Measurements from ENCODE around the gene NPVF. TPM values are rescaled to one million over a fixed set of nuclear protein-coding genes. Genes with fewer than 3 reads are reported as not detected.

The NPVF gene
- total RNA-seq, 2 experiments from 2014 or later: not detected

- no peaks in the 10 kb centered on the region for H3K27me3 Mint-ChIP-seq
- H3K4me1 Mint-ChIP-seq (ENCODE audit: low read depth): peaks cover 14% of the 10 kb centered on the region
- intact Hi-C loops (cut with micrococcal nuclease): no loop called here
- POLR2A ChIA-PET: interaction anchor here (1.5 kb wide), 1 partner anchor 56 kb away, joined by 4 read pairs; the partner anchor contains the start of gene CYCS
- ATAC-seq (no peak), DNase-seq (no peak)
- H3K36me3 Mint-ChIP-seq (ENCODE audit: low read depth): peaks cover 2% of the 10 kb centered on the region
- H3K9me3 Mint-ChIP-seq: no peaks in the 10 kb centered on the region
- H3K4me3 Mint-ChIP-seq: peak overlapping the region; percentile 80
- CTCF ChIA-PET: interaction anchor here (0.7 to 1.2 kb wide), 8 partner anchors 10 to 56 kb away, joined by 3 to 10 read pairs (median 5); partner anchors contain the start of gene CYCS
- peak overlapping the region; percentile 92 for H3K27ac Mint-ChIP-seq
- TF ChIP-seq CTCF (IDR thresholded peaks at IDR 0.05): no peak
Measured at GRCh38 chr7:25180946-25181345, 47.3 kb downstream of the NPVF start.

GRCh38 chr7:25180592-25180923 lies 47.7 kb downstream of the NPVF start:
- CTCF ChIA-PET: interaction anchor here (0.7 to 1.2 kb wide), 8 partner anchors 9 to 55 kb away, joined by 3 to 10 read pairs (median 5); partner anchors contain the start of gene CYCS
- H3K27me3 Mint-ChIP-seq: no peaks in the 10 kb centered on the region
- peak; percentile 40 for ATAC-seq
- intact Hi-C loops (cut with micrococcal nuclease): no loop called here
- peak overlapping the region; percentile 92 for H3K27ac Mint-ChIP-seq
- no peak for DNase-seq
- H3K9me3 Mint-ChIP-seq: no peaks in the 10 kb centered on the region
- TF ChIP-seq CTCF (IDR thresholded peaks at IDR 0.05): no peak
- POLR2A ChIA-PET: interaction anchor here (1.5 kb wide), 1 partner anchor 55 kb away, joined by 4 read pairs; the partner anchor contains the start of gene CYCS
- H3K36me3 Mint-ChIP-seq (ENCODE audit: low read depth): peaks cover 2% of the 10 kb centered on the region
- H3K4me1 Mint-ChIP-seq (ENCODE audit: low read depth): peaks cover 14% of the 10 kb centered on the region
- H3K4me3 Mint-ChIP-seq: peak overlapping the region; percentile 80

GRCh38 chr7:25179771-25180591 lies 48.3 kb downstream of the NPVF start:
- Mint-ChIP-seq H3K27ac (peak overlapping the region; percentile 92), H3K4me3 (peak overlapping the region; percentile 80), H3K9me3 (no peaks in the 10 kb centered on the region), H3K4me1 (ENCODE audit: low read depth) (peaks cover 14% of the 10 kb centered on the region), H3K36me3 (ENCODE audit: low read depth) (peaks cover 2% of the 10 kb centered on the region), H3K27me3 (no peaks in the 10 kb centered on the region)
- peak; percentile 85 for TF ChIP-seq CTCF (IDR thresholded peaks at IDR 0.05)
- ATAC-seq: peak; percentile 99
- POLR2A ChIA-PET: interaction anchor here (1.2 to 1.5 kb wide), 2 partner anchors 55 to 66 kb away, joined by 3 to 4 read pairs; partner anchors contain the start of gene CYCS
- intact Hi-C loops (cut with micrococcal nuclease): no loop called here
- CTCF ChIA-PET: interaction anchor here (0.7 to 1.2 kb wide), 9 partner anchors 9 to 55 kb away, joined by 3 to 10 read pairs (median 4); partner anchors contain the start of gene CYCS
- DNase-seq: peak; percentile 96

GRCh38 chr7:25179325-25179724 lies 49.0 kb downstream of the NPVF start:
- ChIA-PET POLR2A (interaction anchor here (1.2 to 1.5 kb wide), 2 partner anchors 54 to 66 kb away, joined by 3 to 4 read pairs; partner anchors contain the start of gene CYCS), CTCF (interaction anchor here (0.7 kb wide), 1 partner anchor 19 kb away, joined by 3 read pairs; no protein-coding TSS in a partner anchor)
- Mint-ChIP-seq H3K36me3 (ENCODE audit: low read depth) (peaks cover 2% of the 10 kb centered on the region), H3K4me1 (ENCODE audit: low read depth) (peaks cover 14% of the 10 kb centered on the region), H3K27me3 (no peaks in the 10 kb centered on the region), H3K27ac (peak overlapping the region; percentile 75), H3K9me3 (no peaks in the 10 kb centered on the region), H3K4me3 (peak overlapping the region; percentile 80)
- no peak for TF ChIP-seq CTCF (IDR thresholded peaks at IDR 0.05)
- intact Hi-C loops (cut with micrococcal nuclease): no loop called here
- ATAC-seq (no peak), DNase-seq (no peak)

Other genes starting within 250 kb of the NPVF start
- gene OSBPL3, start 248.3 kb downstream of the NPVF start, total RNA-seq: 10 to 100 TPM; 44.6 to 45.7 TPM
- gene CYCS, start 103.2 kb downstream of the NPVF start, total RNA-seq: 100 to 1,000 TPM; 266 TPM

Data from activated CD8-positive, alpha-beta T cell treated with anti-CD3 and anti-CD28 coated beads for 36 hours (primary cell).